Upper lobe of right lung (tissue), 1 donor: Measurements from ENCODE around the gene CAP2. TPM values are rescaled to one million over a fixed set of nuclear protein-coding genes. Genes with fewer than 3 reads are reported as not detected.
"Not testable (repeated sequence)": the region's sequence is repeated elsewhere in the genome, so short reads cannot be mapped to it uniquely, and the experiment has no call there.

Experiments used
- ATAC-seq: fragments of 200-7000 bp; cut with Tn5 transposase; one replicate; pipeline ENCODE4 v1.9.1; 2020; ENCODE audit warnings: mild to moderate bottlenecking, moderate library complexity
- DNase-seq: peaks from one replicate; pipeline ENCODE4 v3.0.0-alpha.2; 2020
- H3K27ac ChIP-seq: fragments of 200-600 bp; one replicate; pipeline ENCODE4 v1.8.0; 2022
- H3K27me3 ChIP-seq: fragments of 200-600 bp; one replicate; pipeline ENCODE4 v1.8.0; 2022; ENCODE audit warnings: mild to moderate bottlenecking
- H3K36me3 ChIP-seq: fragments of 200-600 bp; one replicate; pipeline ENCODE4 v1.8.0; 2022
- H3K4me1 ChIP-seq: fragments of 200-600 bp; one replicate; pipeline ENCODE4 v1.8.0; 2022
- H3K4me3 ChIP-seq: fragments of 200-600 bp; one replicate; pipeline ENCODE4 v1.8.0; 2022; ENCODE audit warnings: mild to moderate bottlenecking
- H3K9me3 ChIP-seq: fragments of 200-600 bp; one replicate; pipeline ENCODE4 v1.8.0; 2022
- intact Hi-C: fragments of 100-400 bp; cut with DNase I; formaldehyde crosslinking; loops from one replicate; pipeline ENCODE4 v1.11.0; 2022
- total RNA-seq: library from RNA; stranded (reverse); fragmentation: NEBNext Ultra II Directional; extraction: Animal tissue kit (Norgen Biotek cat#: 25700); gene quantifications from one replicate; pipeline ENCODE4 v1.2.1, GENCODE V29; 2021
- TF ChIP-seq, protein P1 (sequence below): fragments of 200-600 bp; IDR thresholded peaks from one replicate; pipeline ENCODE4 v1.8.0; 2022; ENCODE audit warnings: antibody characterized with exemption
- donor health status: DM: no; HTN: yes; CAD: no; lungs with severe emphysema.

Gene CAP2
- total RNA-seq, 1 donor from 2014 or later: 7.2 TPM

DNA sequence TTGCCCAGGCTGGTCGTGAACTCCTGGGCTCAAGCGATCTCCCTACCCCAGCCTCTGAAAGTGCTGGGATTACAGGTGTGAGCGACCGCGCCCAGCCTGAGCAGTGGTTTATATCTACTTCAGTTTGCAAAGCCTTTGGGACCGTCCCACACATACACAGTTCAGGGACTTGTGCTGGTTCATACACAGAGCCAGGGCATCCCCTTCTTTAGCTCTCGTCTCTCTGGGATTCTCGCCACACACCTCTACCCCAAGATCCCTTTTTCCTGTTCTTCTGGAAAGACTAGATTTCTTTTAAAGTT lies 12.5 kb downstream of the CAP2 start:
- no peak for ATAC-seq
- Histone ChIP-seq H3K27ac (no peak overlapping the region), H3K9me3 (no peaks in the 10 kb centered on the region)

DNA sequence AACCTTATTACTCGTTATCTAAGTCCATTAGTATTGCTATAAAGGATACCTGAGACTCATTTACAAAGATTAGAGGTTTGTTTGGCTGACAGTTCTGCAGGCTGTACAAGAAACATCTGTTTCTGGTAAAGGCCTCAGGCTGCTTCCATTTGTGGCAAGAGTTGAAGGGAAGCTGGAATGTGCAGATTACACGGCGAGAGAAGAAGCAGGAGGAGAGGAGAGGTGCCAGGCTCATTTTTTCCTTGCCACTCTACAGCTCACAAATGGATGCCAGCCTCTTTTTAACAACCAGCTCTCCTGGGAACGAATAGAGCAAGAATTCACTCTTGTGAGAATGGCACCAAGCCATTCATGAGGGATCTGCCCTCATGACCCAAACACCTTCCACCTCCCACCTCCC lies 14.7 kb downstream of the CAP2 start:
- no peaks in the 10 kb centered on the region for H3K4me1 ChIP-seq
- intact Hi-C loops: no loop called here
- no peaks in the 10 kb centered on the region for H3K27me3 ChIP-seq
- DNase-seq (no peak), ATAC-seq (no peak)
- TF ChIP-seq, protein P1, sequence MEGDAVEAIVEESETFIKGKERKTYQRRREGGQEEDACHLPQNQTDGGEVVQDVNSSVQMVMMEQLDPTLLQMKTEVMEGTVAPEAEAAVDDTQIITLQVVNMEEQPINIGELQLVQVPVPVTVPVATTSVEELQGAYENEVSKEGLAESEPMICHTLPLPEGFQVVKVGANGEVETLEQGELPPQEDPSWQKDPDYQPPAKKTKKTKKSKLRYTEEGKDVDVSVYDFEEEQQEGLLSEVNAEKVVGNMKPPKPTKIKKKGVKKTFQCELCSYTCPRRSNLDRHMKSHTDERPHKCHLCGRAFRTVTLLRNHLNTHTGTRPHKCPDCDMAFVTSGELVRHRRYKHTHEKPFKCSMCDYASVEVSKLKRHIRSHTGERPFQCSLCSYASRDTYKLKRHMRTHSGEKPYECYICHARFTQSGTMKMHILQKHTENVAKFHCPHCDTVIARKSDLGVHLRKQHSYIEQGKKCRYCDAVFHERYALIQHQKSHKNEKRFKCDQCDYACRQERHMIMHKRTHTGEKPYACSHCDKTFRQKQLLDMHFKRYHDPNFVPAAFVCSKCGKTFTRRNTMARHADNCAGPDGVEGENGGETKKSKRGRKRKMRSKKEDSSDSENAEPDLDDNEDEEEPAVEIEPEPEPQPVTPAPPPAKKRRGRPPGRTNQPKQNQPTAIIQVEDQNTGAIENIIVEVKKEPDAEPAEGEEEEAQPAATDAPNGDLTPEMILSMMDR: no peak
- H3K4me3 ChIP-seq: no peak overlapping the region
- H3K9me3 ChIP-seq: no peaks in the 10 kb centered on the region
- no peaks in the 10 kb centered on the region for H3K36me3 ChIP-seq
- H3K27ac ChIP-seq: no peak overlapping the region

More for the DNA sequence above, 12.5 kb downstream of the CAP2 start:
- no peaks in the 10 kb centered on the region for H3K27me3 ChIP-seq
- H3K4me1 ChIP-seq: no peaks in the 10 kb centered on the region
- TF ChIP-seq, protein P1: no peak
- DNase-seq: no peak
- H3K36me3 ChIP-seq: no peaks in the 10 kb centered on the region
- H3K4me3 ChIP-seq: no peak overlapping the region
- intact Hi-C loops: no loop called here

DNA sequence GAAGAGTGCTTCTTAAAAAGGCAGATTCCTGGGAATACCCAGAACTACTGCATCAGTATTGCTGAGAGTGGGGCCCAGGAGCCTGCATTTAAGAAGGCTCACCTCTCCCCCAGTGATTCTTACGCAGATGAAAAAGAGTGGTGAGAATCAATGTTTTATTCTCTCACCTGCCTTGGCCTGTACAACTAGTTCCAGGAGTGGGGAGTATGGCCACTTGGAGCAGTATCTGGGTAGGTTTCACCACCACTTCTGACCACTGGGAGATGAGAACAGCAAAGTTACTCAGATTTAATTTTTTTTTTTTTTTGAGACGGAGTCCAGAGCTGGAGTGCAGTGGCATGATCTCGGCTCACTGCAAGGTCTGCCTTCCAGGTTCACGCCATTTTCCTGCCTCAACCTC lies 16.9 kb downstream of the CAP2 start:
- TF ChIP-seq, protein P1: no peak
- no peaks in the 10 kb centered on the region for H3K4me1 ChIP-seq
- H3K36me3 ChIP-seq: no peaks in the 10 kb centered on the region
- intact Hi-C loops: no loop called here
- no peak for ATAC-seq
- no peaks in the 10 kb centered on the region for H3K9me3 ChIP-seq
- no peak overlapping the region for H3K27ac ChIP-seq
- no peaks in the 10 kb centered on the region for H3K27me3 ChIP-seq
- no peak overlapping the region for H3K4me3 ChIP-seq
- DNase-seq: no peak

DNA sequence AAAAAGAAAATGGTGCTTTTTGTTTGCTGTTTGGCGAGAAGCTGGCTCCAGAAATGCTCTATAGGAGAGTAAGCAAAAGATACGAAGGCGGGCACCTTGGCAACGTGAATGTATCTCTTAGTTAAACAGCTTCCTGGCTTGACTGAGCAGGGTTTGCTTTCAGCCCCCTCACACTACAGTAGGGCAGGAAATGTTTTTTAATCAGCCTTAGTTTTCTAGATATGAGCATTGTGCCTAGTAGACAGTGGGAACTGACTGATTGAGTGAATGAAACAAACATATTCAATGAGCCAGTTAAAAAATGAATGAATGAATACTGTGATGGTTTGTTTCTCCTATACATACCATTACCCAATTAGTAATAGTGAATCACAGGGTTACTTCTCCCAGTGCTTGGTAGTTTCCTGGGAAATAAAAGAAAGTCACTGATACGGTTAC lies 19.9 kb downstream of the CAP2 start:
- DNase-seq (no peak), ATAC-seq (no peak)
- intact Hi-C loops: no loop called here

DNA sequence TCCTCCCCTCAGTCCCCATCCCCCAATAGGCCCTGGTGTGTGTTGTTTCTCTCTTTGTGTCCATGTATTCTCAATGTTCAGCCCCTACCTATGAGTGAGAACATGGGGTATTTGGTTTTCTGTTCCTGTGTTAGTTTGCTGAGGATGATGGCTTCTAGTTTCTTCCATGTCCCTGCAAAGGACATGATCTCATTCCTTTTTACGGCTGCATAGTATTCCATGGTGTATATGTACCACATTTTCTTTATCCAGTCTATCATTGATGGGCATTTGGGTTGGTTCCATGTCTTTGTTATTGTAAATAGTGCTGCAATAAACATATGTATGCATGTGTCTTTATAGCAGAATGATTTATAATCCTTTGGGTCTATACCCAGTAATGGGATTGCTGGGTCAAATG lies 21.0 kb downstream of the CAP2 start:
- H3K9me3 ChIP-seq: not testable (repeated sequence)

More for the DNA sequence above, 19.9 kb downstream of the CAP2 start:
- peaks cover 4% of the 10 kb centered on the region for H3K4me1 ChIP-seq
- no peaks in the 10 kb centered on the region for H3K9me3 ChIP-seq
- H3K36me3 ChIP-seq: no peaks in the 10 kb centered on the region
- H3K27ac ChIP-seq: no peak overlapping the region
- no peaks in the 10 kb centered on the region for H3K27me3 ChIP-seq
- TF ChIP-seq, protein P1: no peak
- H3K4me3 ChIP-seq: no peak overlapping the region

DNA sequence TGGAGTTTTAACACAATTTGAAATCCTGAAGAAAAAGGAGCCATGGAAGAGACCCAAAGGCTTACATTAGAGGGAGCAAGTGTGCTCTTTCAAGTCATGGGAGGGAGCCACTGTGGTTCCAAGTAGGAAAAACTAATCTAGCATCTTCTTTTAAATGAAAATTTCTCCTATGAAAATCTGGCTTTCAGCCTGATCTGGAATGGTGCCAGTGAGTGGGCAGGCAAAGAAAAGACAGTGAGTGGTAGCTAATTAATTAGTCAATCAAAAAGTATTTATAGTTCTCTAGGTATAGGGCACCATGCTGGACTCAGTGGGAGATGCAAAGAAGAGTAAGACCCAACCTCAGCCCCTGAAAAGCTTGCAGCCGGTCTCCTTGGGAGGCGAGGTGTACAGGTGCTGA lies 21.9 kb downstream of the CAP2 start:
- intact Hi-C loops: no loop called here
- TF ChIP-seq, protein P1: no peak
- no peaks in the 10 kb centered on the region for H3K9me3 ChIP-seq

More for the DNA sequence above, 21.0 kb downstream of the CAP2 start:
- H3K27ac ChIP-seq, H3K27me3 ChIP-seq, H3K36me3 ChIP-seq, intact Hi-C loops, DNase-seq, H3K4me1 ChIP-seq, H3K4me3 ChIP-seq, ATAC-seq: not testable (repeated sequence)

More for the DNA sequence above, 21.9 kb downstream of the CAP2 start:
- Histone ChIP-seq H3K36me3 (no peaks in the 10 kb centered on the region), H3K4me1 (peaks cover 9% of the 10 kb centered on the region), H3K4me3 (no peak overlapping the region), H3K27me3 (no peaks in the 10 kb centered on the region), H3K27ac (no peak overlapping the region)
- ATAC-seq (no peak), DNase-seq (no peak)
